ENCODE results near the gene SLA2.
"Not testable (repeated sequence)": the region's sequence is repeated elsewhere in the genome, so short reads cannot be mapped to it uniquely, and the experiment has no call there.

Gene SLA2

GRCh38 chr20:36663031-36663430 lies 17.0 kb upstream of the SLA2 start:
- DNase-seq (ENCODE audit: low spot score in 2 of 2) (no peak), ATAC-seq (ENCODE audit: low read depth) (no peak)

GRCh38 chr20:36658300-36658699 lies 12.3 kb upstream of the SLA2 start:
- Mint-ChIP-seq H3K27ac (no peak overlapping the region), H3K9me3 (no peaks in the 10 kb centered on the region), H3K4me1 (no peaks in the 10 kb centered on the region), H3K36me3 (peaks cover 12% of the 10 kb centered on the region), H3K4me3 (no peak overlapping the region), H3K27me3 (no peaks in the 10 kb centered on the region)
- ATAC-seq (ENCODE audit: low read depth) (no peak), DNase-seq (ENCODE audit: low spot score in 2 of 2) (no peak)

More at GRCh38 chr20:36663031-36663430, 17.0 kb upstream of the SLA2 start:
- Mint-ChIP-seq H3K9me3 (no peaks in the 10 kb centered on the region), H3K27me3 (no peaks in the 10 kb centered on the region), H3K4me3 (no peak overlapping the region), H3K27ac (no peak overlapping the region), H3K36me3 (peaks cover 20% of the 10 kb centered on the region), H3K4me1 (no peaks in the 10 kb centered on the region)

- DNase-seq (ENCODE audit: low spot score in 2 of 2) (no peak), ATAC-seq (ENCODE audit: low read depth) (no peak)
- no peaks in the 10 kb centered on the region for H3K27me3 Mint-ChIP-seq
- H3K27ac Mint-ChIP-seq = no peak overlapping the region
- H3K36me3 Mint-ChIP-seq = peaks cover 17% of the 10 kb centered on the region
- H3K4me3 Mint-ChIP-seq = no peak overlapping the region
- no peaks in the 10 kb centered on the region for H3K4me1 Mint-ChIP-seq
- no peaks in the 10 kb centered on the region for H3K9me3 Mint-ChIP-seq
Observed at GRCh38 chr20:36656733-36657132, 10.7 kb upstream of the SLA2 start.

- ATAC-seq (ENCODE audit: low read depth) = no peak
- Mint-ChIP-seq H3K27me3 (no peaks in the 10 kb centered on the region), H3K36me3 (peaks cover 11% of the 10 kb centered on the region), H3K9me3 (no peaks in the 10 kb centered on the region), H3K4me1 (no peaks in the 10 kb centered on the region), H3K4me3 (no peak overlapping the region), H3K27ac (no peak overlapping the region)
- DNase-seq (ENCODE audit: low spot score in 2 of 2) = no peak
Observed at GRCh38 chr20:36655004-36655403, 9.0 kb upstream of the SLA2 start.

GRCh38 chr20:36654506-36654905 lies 8.5 kb upstream of the SLA2 start:
- H3K9me3 Mint-ChIP-seq = no peaks in the 10 kb centered on the region
- no peaks in the 10 kb centered on the region for H3K27me3 Mint-ChIP-seq
- H3K27ac Mint-ChIP-seq = no peak overlapping the region
- peaks cover 9% of the 10 kb centered on the region for H3K36me3 Mint-ChIP-seq
- ATAC-seq (ENCODE audit: low read depth) (no peak), DNase-seq (ENCODE audit: low spot score in 2 of 2) (no peak)
- H3K4me1 Mint-ChIP-seq = no peaks in the 10 kb centered on the region
- no peak overlapping the region for H3K4me3 Mint-ChIP-seq

GRCh38 chr20:36653456-36653855 lies 7.5 kb upstream of the SLA2 start:
- Mint-ChIP-seq H3K27ac (no peak overlapping the region), H3K36me3 (peaks cover 9% of the 10 kb centered on the region), H3K4me3 (no peak overlapping the region), H3K9me3 (no peaks in the 10 kb centered on the region), H3K4me1 (no peaks in the 10 kb centered on the region), H3K27me3 (no peaks in the 10 kb centered on the region)
- ATAC-seq (ENCODE audit: low read depth) (no peak), DNase-seq (ENCODE audit: low spot score in 2 of 2) (no peak)

- DNase-seq (ENCODE audit: low spot score in 2 of 2) (no peak), ATAC-seq (ENCODE audit: low read depth) (no peak)
- Mint-ChIP-seq H3K4me3 (no peak overlapping the region), H3K27ac (peak overlapping the region; percentile 50), H3K9me3 (no peaks in the 10 kb centered on the region), H3K36me3 (peaks cover 4% of the 10 kb centered on the region), H3K27me3 (no peaks in the 10 kb centered on the region), H3K4me1 (peaks cover 13% of the 10 kb centered on the region)
Observed at GRCh38 chr20:36647196-36648121, 1.5 kb upstream of the SLA2 start.

- Mint-ChIP-seq H3K27ac (peak overlapping the region; percentile 50), H3K4me1 (peaks cover 13% of the 10 kb centered on the region), H3K27me3 (no peaks in the 10 kb centered on the region), H3K4me3 (no peak overlapping the region), H3K36me3 (peaks cover 4% of the 10 kb centered on the region), H3K9me3 (no peaks in the 10 kb centered on the region)
- DNase-seq (ENCODE audit: low spot score in 2 of 2) (no peak), ATAC-seq (ENCODE audit: low read depth) (no peak)
Observed at GRCh38 chr20:36646678-36647077, 682 bp upstream of the SLA2 start.

GRCh38 chr20:36645353-36645752 lies 643 bp downstream of the SLA2 start:
- Mint-ChIP-seq H3K4me3 (no peak overlapping the region), H3K36me3 (no peaks in the 10 kb centered on the region), H3K4me1 (peaks cover 13% of the 10 kb centered on the region), H3K9me3 (no peaks in the 10 kb centered on the region), H3K27me3 (no peaks in the 10 kb centered on the region), H3K27ac (peak overlapping the region; percentile 67)
- DNase-seq (ENCODE audit: low spot score in 2 of 2) (no peak), ATAC-seq (ENCODE audit: low read depth) (no peak)

- H3K27me3 Mint-ChIP-seq = no peaks in the 10 kb centered on the region
- no peak for DNase-seq (ENCODE audit: low spot score in 2 of 2)
- ATAC-seq (ENCODE audit: low read depth) = no peak
- peak overlapping the region; percentile 67 for H3K27ac Mint-ChIP-seq
- no peaks in the 10 kb centered on the region for H3K36me3 Mint-ChIP-seq
- peak overlapping the region; percentile 51 for H3K4me3 Mint-ChIP-seq
- H3K4me1 Mint-ChIP-seq = peaks cover 13% of the 10 kb centered on the region
- H3K9me3 Mint-ChIP-seq = no peaks in the 10 kb centered on the region
Observed at GRCh38 chr20:36644706-36645095, 1.3 kb downstream of the SLA2 start.

- Mint-ChIP-seq H3K4me3 (peak overlapping the region; percentile 51), H3K27me3 (no peaks in the 10 kb centered on the region), H3K27ac (peak overlapping the region; percentile 67), H3K4me1 (peaks cover 13% of the 10 kb centered on the region), H3K9me3 (no peaks in the 10 kb centered on the region), H3K36me3 (no peaks in the 10 kb centered on the region)
- DNase-seq (ENCODE audit: low spot score in 2 of 2) (no peak), ATAC-seq (ENCODE audit: low read depth) (peak; percentile 20)
Observed at GRCh38 chr20:36644032-36644705, 1.8 kb downstream of the SLA2 start.

- Mint-ChIP-seq H3K27ac (no peak overlapping the region), H3K9me3 (no peaks in the 10 kb centered on the region), H3K4me3 (no peak overlapping the region), H3K27me3 (no peaks in the 10 kb centered on the region), H3K36me3 (no peaks in the 10 kb centered on the region), H3K4me1 (peaks cover 13% of the 10 kb centered on the region)
- DNase-seq (ENCODE audit: low spot score in 2 of 2) (no peak), ATAC-seq (ENCODE audit: low read depth) (no peak)
Observed at GRCh38 chr20:36642136-36642535, 3.9 kb downstream of the SLA2 start.

- ATAC-seq (ENCODE audit: low read depth) (no peak), DNase-seq (ENCODE audit: low spot score in 2 of 2) (no peak)
- no peak overlapping the region for H3K27ac Mint-ChIP-seq
- no peaks in the 10 kb centered on the region for H3K27me3 Mint-ChIP-seq
- H3K4me3 Mint-ChIP-seq = no peak overlapping the region
- H3K9me3 Mint-ChIP-seq = no peaks in the 10 kb centered on the region
- peaks cover 13% of the 10 kb centered on the region for H3K4me1 Mint-ChIP-seq
- H3K36me3 Mint-ChIP-seq = no peaks in the 10 kb centered on the region
Observed at GRCh38 chr20:36641506-36641843, 4.5 kb downstream of the SLA2 start.

- not testable (repeated sequence) for DNase-seq (ENCODE audit: low spot score in 2 of 2); H3K27me3 Mint-ChIP-seq; H3K4me3 Mint-ChIP-seq; H3K27ac Mint-ChIP-seq; ATAC-seq (ENCODE audit: low read depth); H3K9me3 Mint-ChIP-seq; H3K36me3 Mint-ChIP-seq; H3K4me1 Mint-ChIP-seq
Observed at GRCh38 chr20:36638876-36639400, 7.1 kb downstream of the SLA2 start.

Data from memory B cell (primary cell).